ENCODE measurements around the gene GEMIN7. TPM values are rescaled to one million over a fixed set of nuclear protein-coding genes. Genes with fewer than 3 reads are reported as not detected.
"Not testable (repeated sequence)": the region's sequence is repeated elsewhere in the genome, so short reads cannot be mapped to it uniquely, and the experiment has no call there.

Gene GEMIN7
- total and polyA plus RNA-seq, 12 donors: 10.7 to 38.2 (median 14.8) TPM

- WGBS, 2 donors: 31 to 34% methylated on average over 15 of the region's 15 CpGs
- Histone ChIP-seq H3K27ac (peak overlapping the region in 8 of 10 donors; percentile 5 to 75 (median 54)), H3K4me3 (peak overlapping the region in 5 of 10 donors; percentile 16 to 34 (median 28)), H3K4me1 (peaks cover 12 to 76% (median 54%) of the 10 kb centered on the region in 9 donors), H3K9me3 (no peaks in the 10 kb centered on the region), H3K36me3 (peaks cover 0 to 8% (median 0%) of the 10 kb centered on the region in 9 donors), H3K27me3 (no peaks in the 10 kb centered on the region)
- DNase-seq (no peak), ATAC-seq (peak; percentile 8 to 51 (median 38))
- intact Hi-C loops (cut with DNase I): loop anchor here in 1 of 10 donors (5.0 kb wide), 1 partner anchor 74 kb away; the partner anchor contains the start of genes BLOC1S3 and TRAPPC6A
- no peak for TF ChIP-seq CTCF (IDR thresholded peaks at IDR 0.05)
These were observed 24.1 kb downstream of the GEMIN7 start for GRCh38 chr19:45103156-45103507.

GRCh38 chr19:45103508-45104319, 24.7 kb downstream of the GEMIN7 start:
- Histone ChIP-seq H3K36me3 (peaks cover 0 to 8% (median 0%) of the 10 kb centered on the region in 9 donors), H3K4me3 (peak overlapping the region in 5 of 10 donors; percentile 16 to 34 (median 28)), H3K4me1 (peaks cover 12 to 70% (median 48%) of the 10 kb centered on the region in 9 donors)

GRCh38 chr19:45104658-45105349, 25.7 kb downstream of the GEMIN7 start:
- intact Hi-C loops (cut with DNase I): loop anchor here in 2 of 10 donors (2.0 to 5.0 kb wide), 2 partner anchors 26 to 72 kb away; partner anchors contain the start of genes BLOC1S3 (in 1 of the 2), GEMIN7 (in 1 of the 2) and TRAPPC6A (in 1 of the 2)
- Histone ChIP-seq H3K4me3 (no peak overlapping the region), H3K36me3 (peaks cover 0 to 8% (median 0%) of the 10 kb centered on the region in 9 donors), H3K27me3 (no peaks in the 10 kb centered on the region), H3K27ac (peak overlapping the region in 7 of 10 donors; percentile 38 to 75 (median 60)), H3K4me1 (peaks cover 3 to 59% (median 37%) of the 10 kb centered on the region in 9 donors), H3K9me3 (no peaks in the 10 kb centered on the region)
- no peak for TF ChIP-seq CTCF (IDR thresholded peaks at IDR 0.05)
- WGBS, 2 donors: 73 to 83% methylated on average over 16 of the region's 16 CpGs
- ATAC-seq (no peak), DNase-seq (no peak)

More at GRCh38 chr19:45103508-45104319, 24.7 kb downstream of the GEMIN7 start:
- ATAC-seq (peak; percentile 46 to 68 (median 60)), DNase-seq (peak; percentile 29 to 34)
- TF ChIP-seq CTCF (IDR thresholded peaks at IDR 0.05): peak in 1 of 9 donors; percentile 9
- Histone ChIP-seq H3K27ac (peak overlapping the region in 9 of 10 donors; percentile 26 to 75 (median 49)), H3K27me3 (no peaks in the 10 kb centered on the region), H3K9me3 (no peaks in the 10 kb centered on the region)
- intact Hi-C loops (cut with DNase I): loop anchor here in 2 of 10 donors (2.0 to 5.0 kb wide), 2 partner anchors 25 to 74 kb away; partner anchors contain the start of genes BLOC1S3 (in 1 of the 2), GEMIN7 (in 1 of the 2) and TRAPPC6A (in 1 of the 2)
- 45% methylated on average over 26 of the region's 26 CpGs for WGBS, 2 donors

- H3K9me3 ChIP-seq; DNase-seq; ATAC-seq; H3K27ac ChIP-seq; H3K4me3 ChIP-seq; intact Hi-C loops (cut with DNase I); H3K36me3 ChIP-seq; H3K27me3 ChIP-seq: not testable (repeated sequence)
- peaks cover 3 to 52% (median 36%) of the 10 kb centered on the region in 9 donors for H3K4me1 ChIP-seq
- 93 to 96% methylated on average over 11 of the region's 11 CpGs for WGBS, 2 donors
These were observed 27.3 kb downstream of the GEMIN7 start for GRCh38 chr19:45106363-45106762.

Measured in heart right ventricle (tissue), 16 donors.